AG09319 (cell line): ENCODE data around the gene ISL1.

Experiments used
- DNase-seq: peaks from one replicate; pipeline ENCODE4 v3.0.0-alpha.2; 2010; ENCODE audit warnings: low read depth; ENCODE audit errors: extremely low read depth
- CTCF ChIP-seq: IDR thresholded peaks from 2 replicates; pipeline ENCODE4 v1.5.1; 2011; ENCODE audit warnings: low read depth, mild to moderate bottlenecking, inconsistent platforms, low read length, moderate library complexity

Gene ISL1

GRCh38 chr5:51381761-51382474 lies 1.3 kb upstream of the ISL1 start:
- TF ChIP-seq CTCF: no peak
- no peak for DNase-seq

- DNase-seq: no peak
- no peak for TF ChIP-seq CTCF
These were observed 622 bp upstream of the ISL1 start for GRCh38 chr5:51382521-51383130.

- no peak for TF ChIP-seq CTCF
- DNase-seq: no peak
These were observed 1.1 kb downstream of the ISL1 start for GRCh38 chr5:51384281-51384840.

- DNase-seq: no peak
- no peak for TF ChIP-seq CTCF
These were observed 2.0 kb downstream of the ISL1 start for GRCh38 chr5:51385216-51385615.

GRCh38 chr5:51386916-51387883 lies 4.0 kb downstream of the ISL1 start:
- no peak for TF ChIP-seq CTCF
- DNase-seq: no peak

GRCh38 chr5:51387884-51388275 lies 4.6 kb downstream of the ISL1 start:
- no peak for DNase-seq
- no peak for TF ChIP-seq CTCF
